ENCODE data around the gene BICDL2. TPM values are rescaled to one million over a fixed set of nuclear protein-coding genes. Genes with fewer than 3 reads are reported as not detected.

The BICDL2 gene
- polyA plus RNA-seq, 1 donor from 2014 or later = 0.37 TPM

GRCh38 chr16:3012246-3012645 lies 24.5 kb downstream of the BICDL2 start:
- Histone ChIP-seq H3K9ac (ENCODE audit: low read length) (no peak overlapping the region), H3K9me2 (ENCODE audit: insufficient read depth, low read length) (no peaks in the 10 kb centered on the region), H3K36me3 (ENCODE audit: insufficient read depth, low read length) (no peaks in the 10 kb centered on the region), H3K9me3 (ENCODE audit: low read length) (no peaks in the 10 kb centered on the region), H3K27me3 (ENCODE audit: insufficient read depth, low read depth, low read length) (peaks cover 52% of the 10 kb centered on the region), H3K4me3 (ENCODE audit: low read length) (no peak overlapping the region), H3K4me2 (ENCODE audit: low read length) (no peak overlapping the region), H3K27ac (ENCODE audit: low read length) (no peak overlapping the region), H4K20me1 (ENCODE audit: insufficient read depth) (no peaks in the 10 kb centered on the region), H2AFZ (ENCODE audit: low read depth, low read length) (no peak overlapping the region), H3F3A (ENCODE audit: insufficient read depth, low read length, poor library complexity, severe bottlenecking) (no peaks in the 10 kb centered on the region), H3K79me2 (replicated peaks; ENCODE audit: insufficient read depth, low read length) (no peaks in the 10 kb centered on the region)
- TF ChIP-seq EZH2 (IDR thresholded peaks at IDR 0.05; ENCODE audit: borderline replicate concordance, insufficient read depth, low read length, poor library complexity, severe bottlenecking) (no peak), CTCF (IDR thresholded peaks at IDR 0.05; ENCODE audit: poor library complexity, severe bottlenecking) (no peak), EP300 (conservative IDR thresholded peaks at IDR 0.05; ENCODE audit: poor library complexity, severe bottlenecking) (no peak)

GRCh38 chr16:3010510-3010909 lies 26.2 kb downstream of the BICDL2 start:
- no peaks in the 10 kb centered on the region for H3K79me2 ChIP-seq (replicated peaks; ENCODE audit: insufficient read depth, low read length)
- no peaks in the 10 kb centered on the region for H3F3A ChIP-seq (ENCODE audit: insufficient read depth, low read length, poor library complexity, severe bottlenecking)
- H3K27me3 ChIP-seq (ENCODE audit: insufficient read depth, low read depth, low read length) = peaks cover 65% of the 10 kb centered on the region
- no peaks in the 10 kb centered on the region for H4K20me1 ChIP-seq (ENCODE audit: insufficient read depth)
- no peak overlapping the region for H3K9ac ChIP-seq (ENCODE audit: low read length)
- H3K36me3 ChIP-seq (ENCODE audit: insufficient read depth, low read length) = no peaks in the 10 kb centered on the region
- no peak overlapping the region for H2AFZ ChIP-seq (ENCODE audit: low read depth, low read length)
- H3K9me3 ChIP-seq (ENCODE audit: low read length) = no peaks in the 10 kb centered on the region
- TF ChIP-seq MXI1 (conservative IDR thresholded peaks at IDR 0.05; ENCODE audit: poor library complexity, severe bottlenecking) (no peak), CTCF (IDR thresholded peaks at IDR 0.05; ENCODE audit: poor library complexity, severe bottlenecking) (no peak), TAF1 (IDR thresholded peaks at IDR 0.05; ENCODE audit: low read depth) (no peak), EZH2 (IDR thresholded peaks at IDR 0.05; ENCODE audit: borderline replicate concordance, insufficient read depth, low read length, poor library complexity, severe bottlenecking) (no peak), EP300 (conservative IDR thresholded peaks at IDR 0.05; ENCODE audit: poor library complexity, severe bottlenecking) (no peak), REST (IDR thresholded peaks at IDR 0.05; ENCODE audit: borderline replicate concordance) (no peak), SMC3 (conservative IDR thresholded peaks at IDR 0.05; ENCODE audit: poor library complexity) (no peak), RAD21 (conservative IDR thresholded peaks at IDR 0.05) (no peak), POLR2AphosphoS5 (IDR thresholded peaks at IDR 0.05) (no peak)
- no peak overlapping the region for H3K27ac ChIP-seq (ENCODE audit: low read length)
- H3K9me2 ChIP-seq (ENCODE audit: insufficient read depth, low read length) = no peaks in the 10 kb centered on the region
- no peak overlapping the region for H3K4me2 ChIP-seq (ENCODE audit: low read length)
- no peak overlapping the region for H3K4me3 ChIP-seq (ENCODE audit: low read length)
